H9 (cell line): ENCODE results near the gene ESM1. TPM values are rescaled to one million over a fixed set of nuclear protein-coding genes. Genes with fewer than 3 reads are reported as not detected.
A peak's percentile ranks its signal among the peaks of the same experiment; 100 is the strongest.

Experiments used
- DNase-seq: peaks from one replicate; pipeline ENCODE4 v3.0.0-alpha.2; 2017
- H2AFZ ChIP-seq: one replicate; pipeline ENCODE4 v1.6.1; 2013; ENCODE audit warnings: mild to moderate bottlenecking, low read length, control low read depth, moderate library complexity
- H2AK5ac ChIP-seq: 2 replicates; pipeline ENCODE4 v1.6.1; 2013; ENCODE audit warnings: low read length, control low read depth, mixed read lengths; ENCODE audit not compliant: insufficient read length
- H2BK120ac ChIP-seq: one replicate; pipeline ENCODE4 v1.6.1; 2013; ENCODE audit warnings: low read depth, mild to moderate bottlenecking, low read length, control low read depth, inconsistent platforms; ENCODE audit not compliant: poor library complexity, severe bottlenecking
- H2BK12ac ChIP-seq: 2 replicates; pipeline ENCODE4 v1.6.1; 2013; ENCODE audit warnings: low read length, control low read depth, mixed read lengths, low read depth; ENCODE audit not compliant: insufficient read length
- H2BK15ac ChIP-seq: 2 replicates; pipeline ENCODE4 v1.6.1; 2013; ENCODE audit warnings: low read depth, low read length, control low read depth
- H2BK20ac ChIP-seq: one replicate; pipeline ENCODE4 v1.6.1; 2013; ENCODE audit warnings: low read depth, mild to moderate bottlenecking, low read length, control low read depth, inconsistent platforms; ENCODE audit not compliant: poor library complexity, severe bottlenecking
- H2BK5ac ChIP-seq: 2 replicates; pipeline ENCODE4 v1.6.1; 2013; ENCODE audit warnings: low read length, control low read depth, mixed read lengths; ENCODE audit not compliant: insufficient read length
- H3K14ac ChIP-seq: 2 replicates; pipeline ENCODE4 v1.6.1; 2013; ENCODE audit warnings: low read length, control low read depth; ENCODE audit not compliant: insufficient read depth
- H3K18ac ChIP-seq: 2 replicates; pipeline ENCODE4 v1.6.1; 2013; ENCODE audit warnings: low read depth, mild to moderate bottlenecking, mixed read lengths, low read length, control low read depth; ENCODE audit not compliant: insufficient read length
- H3K23ac ChIP-seq: 2 replicates; pipeline ENCODE4 v1.6.1; 2013; ENCODE audit warnings: low read length, control low read depth, mixed read lengths, low read depth; ENCODE audit not compliant: insufficient read length
- H3K23me2 ChIP-seq: 2 replicates; pipeline ENCODE4 v1.6.1; 2013; ENCODE audit warnings: low read depth, mild to moderate bottlenecking, mixed read lengths, low read length, control low read depth; ENCODE audit not compliant: insufficient read length, poor library complexity, severe bottlenecking
- H3K27ac ChIP-seq: 2 replicates; pipeline ENCODE4 v1.5.1; 2013; ENCODE audit warnings: low read length, control low read depth, mixed read lengths, low read depth; ENCODE audit not compliant: insufficient read length
- H3K27me3 ChIP-seq: 2 replicates; pipeline ENCODE4 v1.6.1; 2013; ENCODE audit warnings: low read length, control low read depth, inconsistent platforms; ENCODE audit not compliant: insufficient read depth
- H3K4ac ChIP-seq: 2 replicates; pipeline ENCODE4 v1.6.1; 2013; ENCODE audit warnings: low read depth, mild to moderate bottlenecking, control low read depth, inconsistent platforms, low read length, moderate library complexity
- H3K4me1 ChIP-seq: 2 replicates; pipeline ENCODE4 v1.6.1; 2013; ENCODE audit warnings: low read length, control low read depth, inconsistent platforms; ENCODE audit not compliant: insufficient read depth
- H3K4me2 ChIP-seq: 2 replicates; pipeline ENCODE4 v1.6.1; 2013; ENCODE audit warnings: low read length, control low read depth, mixed read lengths; ENCODE audit not compliant: insufficient read length, insufficient read depth
- H3K56ac ChIP-seq: 2 replicates; pipeline ENCODE4 v1.6.1; 2013; ENCODE audit warnings: low read depth, mild to moderate bottlenecking, mixed read lengths, low read length, control low read depth; ENCODE audit not compliant: insufficient read length
- H3K79me1 ChIP-seq: 2 replicates; pipeline ENCODE4 v1.6.1; 2013; ENCODE audit warnings: low read depth, mild to moderate bottlenecking, moderate library complexity, low read length, control low read depth, inconsistent platforms; ENCODE audit not compliant: insufficient read depth, poor library complexity, severe bottlenecking
- H3K79me2 ChIP-seq: 2 replicates; pipeline ENCODE4 v1.6.1; 2013; ENCODE audit warnings: low read length, control low read depth, inconsistent platforms; ENCODE audit not compliant: insufficient read depth
- H3K9ac ChIP-seq: 2 replicates; pipeline ENCODE4 v1.6.1; 2013; ENCODE audit warnings: low read length, control low read depth, mixed read lengths; ENCODE audit not compliant: insufficient read length; ENCODE audit errors: extremely low read depth
- H3K9me3 ChIP-seq: one replicate; pipeline ENCODE4 v1.6.1; 2013; ENCODE audit warnings: low read depth, low read length, inconsistent platforms; ENCODE audit not compliant: control insufficient read depth
- H3T11ph ChIP-seq: one replicate; pipeline ENCODE4 v1.6.1; 2013; ENCODE audit warnings: mild to moderate bottlenecking, low read length, control low read depth, inconsistent platforms
- H4K20me1 ChIP-seq: one replicate; pipeline ENCODE4 v1.6.1; 2013; ENCODE audit not compliant: control insufficient read depth, insufficient read length, insufficient read depth
- H4K5ac ChIP-seq: 2 replicates; pipeline ENCODE4 v1.6.1; 2013; ENCODE audit warnings: low read depth, mild to moderate bottlenecking, mixed read lengths, low read length, control low read depth; ENCODE audit not compliant: insufficient read length
- H4K8ac ChIP-seq: replicated peaks from 2 replicates; pipeline ENCODE4 v1.6.1; 2013; ENCODE audit warnings: low read length, control low read depth, mixed read lengths, low read depth; ENCODE audit not compliant: insufficient read length
- H4K91ac ChIP-seq: 2 replicates; pipeline ENCODE4 v1.6.1; 2013; ENCODE audit warnings: low read depth, mild to moderate bottlenecking, moderate library complexity, mixed read lengths, low read length, control low read depth; ENCODE audit not compliant: insufficient read length
- H3K27ac Mint-ChIP-seq, 3 experiments: 2 replicates in 2 of 3; 3 replicates in 1 of 3; pipeline ENCODE4 v1.8.0; 2020 to 2021; ENCODE audit warnings: mixed read lengths in 3 of 3, mild to moderate bottlenecking in 1 of 3, moderate library complexity in 1 of 3
- H3K27me3 Mint-ChIP-seq: 2 replicates; pipeline ENCODE4 v1.8.0; 2021; ENCODE audit warnings: low read depth, mild to moderate bottlenecking, moderate library complexity, mixed read lengths
- H3K36me3 Mint-ChIP-seq, 3 experiments: 2 replicates in 2 of 3; 3 replicates in 1 of 3; pipeline ENCODE4 v1.8.0; 2020 to 2021; ENCODE audit warnings: low read depth in 3 of 3, mixed read lengths in 3 of 3; ENCODE audit not compliant: insufficient read depth in 1 of 3
- H3K4me1 Mint-ChIP-seq, 2 experiments: 2 replicates each; pipeline ENCODE4 v1.8.0; 2020; ENCODE audit warnings: mixed read lengths in 2 of 2
- H3K4me3 Mint-ChIP-seq, 2 experiments: 2 replicates in 1 of 2; 3 replicates in 1 of 2; pipeline ENCODE4 v1.8.0; 2020 to 2021; ENCODE audit warnings: mild to moderate bottlenecking in 2 of 2, mixed read lengths in 2 of 2, moderate library complexity in 1 of 2
- H3K9me3 Mint-ChIP-seq, 2 experiments: 2 replicates in 1 of 2; 3 replicates in 1 of 2; pipeline ENCODE4 v1.8.0; 2020; ENCODE audit warnings: mild to moderate bottlenecking in 2 of 2, mixed read lengths in 2 of 2, moderate library complexity in 1 of 2
- CTCF ChIP-seq: fragments of 200-600 bp; sonication (generic); conservative IDR thresholded peaks from 3 replicates; pipeline ENCODE4 v1.8.0; 2021; ENCODE audit warnings: antibody characterized with exemption, mild to moderate bottlenecking
- WGBS: extraction: QIAGEN DNeasy Blood & Tissue Kit; methylation state at CpG from one replicate; pipeline ENCODE4 v1.1.7; 2013; ENCODE audit warnings: missing lambda C conversion rate, low lambda C conversion rate, mixed read lengths; ENCODE audit not compliant: insufficient read length; ENCODE audit errors: extremely low coverage; 5-methylcytosine and 5-hydroxymethylcytosine counted together
- total RNA-seq: library from RNA; stranded (reverse); gene quantifications from 2 replicates; pipeline ENCODE4 v1.2.1, GENCODE V29; 2021

Gene ESM1
- total RNA-seq, 1 experiment from 2014 or later, result not detected

GRCh38 chr5:54944364-54944763 lies 41.0 kb downstream of the ESM1 start:
- Histone ChIP-seq H3K14ac (no peak overlapping the region), H3T11ph (no peak overlapping the region), H3K4me2 (no peak overlapping the region), H3K27ac (no peak overlapping the region), H2BK120ac (no peak overlapping the region), H3K23me2 (no peaks in the 10 kb centered on the region), H3K9me3 (no peaks in the 10 kb centered on the region), H2BK20ac (no peak overlapping the region), H3K9ac (no peak overlapping the region), H3K79me2 (no peaks in the 10 kb centered on the region), H2BK12ac (no peak overlapping the region), H3K56ac (no peak overlapping the region), H4K8ac (no peak overlapping the region), H4K20me1 (no peaks in the 10 kb centered on the region), H3K18ac (no peak overlapping the region), H2AFZ (no peak overlapping the region), H3K23ac (no peak overlapping the region), H2BK5ac (no peak overlapping the region), H2AK5ac (no peak overlapping the region), H4K5ac (no peak overlapping the region), H3K4ac (no peak overlapping the region), H3K4me1 (no peaks in the 10 kb centered on the region; the same call in 1 of the 2 replicates), H3K27me3 (no peaks in the 10 kb centered on the region), H3K79me1 (no peaks in the 10 kb centered on the region), H4K91ac (no peak overlapping the region), H2BK15ac (no peak overlapping the region)
- Mint-ChIP-seq H3K36me3 (no peaks in the 10 kb centered on the region), H3K27me3 (no peaks in the 10 kb centered on the region), H3K4me3 (no peak overlapping the region), H3K9me3 (peaks cover 0 to 4% of the 10 kb centered on the region in 2 experiments; a peak in 1 of 5 replicates), H3K4me1 (peaks cover 6 to 7% of the 10 kb centered on the region in 2 experiments), H3K27ac (no peak overlapping the region)
- peak; percentile 74 for TF ChIP-seq CTCF
- no peak for DNase-seq
- no CpG with 5 or more reads among the region's 7 CpGs for whole genome bisulfite sequencing
